Sigmoid colon (tissue), 4 donors: ENCODE data around the gene NCK1.

Experiments used
- EP300 ChIP-seq, 4 donors: sonication (generic); formaldehyde crosslinking; IDR thresholded peaks; one replicate each; pipeline ENCODE4 v1.6.1; 2017; ENCODE audit warnings: antibody characterized with exemption in 4 of 4
- POLR2A ChIP-seq, 2 donors: fragments of 450-650 bp; IDR thresholded peaks; one replicate each; pipeline ENCODE4 v1.6.1; 2016; ENCODE audit warnings: antibody characterized with exemption in 2 of 2, mild to moderate bottlenecking in 2 of 2, moderate library complexity in 2 of 2
- TF ChIP-seq, protein P1 (sequence below), 4 experiments: fragments of 450-650 bp in 3 of 4; fragments of 200-600 bp in 1 of 4; IDR thresholded peaks; one replicate each; pipeline ENCODE4 v1.5.1; 2016 to 2019; ENCODE audit warnings: antibody characterized with exemption in 4 of 4, mild to moderate bottlenecking in 3 of 4, moderate library complexity in 2 of 4

DNA sequence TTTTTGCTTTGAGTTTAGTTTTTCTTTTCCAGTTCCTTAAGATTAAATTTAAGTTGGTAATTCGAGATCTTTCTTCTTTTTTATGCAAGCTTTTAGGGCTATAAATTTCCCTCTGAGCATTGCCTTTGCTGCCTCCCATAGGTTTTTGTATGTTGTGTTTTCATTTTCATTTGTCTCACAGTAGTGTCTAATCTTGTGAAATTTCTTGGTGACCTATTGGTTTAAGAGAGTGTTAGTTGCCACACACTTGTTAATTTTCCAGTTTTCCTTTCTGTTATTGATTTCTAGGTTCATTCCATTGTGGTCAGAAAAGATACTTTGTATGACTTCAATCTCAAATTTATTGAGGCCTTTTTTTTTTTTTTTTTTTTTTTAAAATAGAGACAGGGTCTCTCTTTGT is 77.5 kb downstream of the NCK1 start:
- no peak for TF ChIP-seq POLR2A (IDR thresholded peaks at IDR 0.05)
- TF ChIP-seq, protein P1, sequence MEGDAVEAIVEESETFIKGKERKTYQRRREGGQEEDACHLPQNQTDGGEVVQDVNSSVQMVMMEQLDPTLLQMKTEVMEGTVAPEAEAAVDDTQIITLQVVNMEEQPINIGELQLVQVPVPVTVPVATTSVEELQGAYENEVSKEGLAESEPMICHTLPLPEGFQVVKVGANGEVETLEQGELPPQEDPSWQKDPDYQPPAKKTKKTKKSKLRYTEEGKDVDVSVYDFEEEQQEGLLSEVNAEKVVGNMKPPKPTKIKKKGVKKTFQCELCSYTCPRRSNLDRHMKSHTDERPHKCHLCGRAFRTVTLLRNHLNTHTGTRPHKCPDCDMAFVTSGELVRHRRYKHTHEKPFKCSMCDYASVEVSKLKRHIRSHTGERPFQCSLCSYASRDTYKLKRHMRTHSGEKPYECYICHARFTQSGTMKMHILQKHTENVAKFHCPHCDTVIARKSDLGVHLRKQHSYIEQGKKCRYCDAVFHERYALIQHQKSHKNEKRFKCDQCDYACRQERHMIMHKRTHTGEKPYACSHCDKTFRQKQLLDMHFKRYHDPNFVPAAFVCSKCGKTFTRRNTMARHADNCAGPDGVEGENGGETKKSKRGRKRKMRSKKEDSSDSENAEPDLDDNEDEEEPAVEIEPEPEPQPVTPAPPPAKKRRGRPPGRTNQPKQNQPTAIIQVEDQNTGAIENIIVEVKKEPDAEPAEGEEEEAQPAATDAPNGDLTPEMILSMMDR (IDR thresholded peaks at IDR 0.05), result no peak
- no peak for TF ChIP-seq EP300 (IDR thresholded peaks at IDR 0.05)
